ENCODE measurements around the gene RMC1.

RMC1 gene

GRCh38 chr18:23515911-23516546, 12.7 kb downstream of the RMC1 start:
- H3K36me3 ChIP-seq (replicated peaks): peaks cover 36% of the 10 kb centered on the region
- H3K4me3 ChIP-seq (ENCODE audit: low read depth, low read length): no peak overlapping the region
- in situ Hi-C loops (cut with HindIII; ENCODE audit: low pct_ligation_motif_present, low sequenced_read_pairs): no loop called here
- DNase-seq: peak; percentile 76
- no peak overlapping the region for H3K27ac ChIP-seq
- peak; percentile 98 for TF ChIP-seq CTCF (IDR thresholded peaks at IDR 0.05; ENCODE audit: low read depth, low read length, missing control alignments)
- H3K27me3 ChIP-seq (replicated peaks): no peaks in the 10 kb centered on the region

DNA sequence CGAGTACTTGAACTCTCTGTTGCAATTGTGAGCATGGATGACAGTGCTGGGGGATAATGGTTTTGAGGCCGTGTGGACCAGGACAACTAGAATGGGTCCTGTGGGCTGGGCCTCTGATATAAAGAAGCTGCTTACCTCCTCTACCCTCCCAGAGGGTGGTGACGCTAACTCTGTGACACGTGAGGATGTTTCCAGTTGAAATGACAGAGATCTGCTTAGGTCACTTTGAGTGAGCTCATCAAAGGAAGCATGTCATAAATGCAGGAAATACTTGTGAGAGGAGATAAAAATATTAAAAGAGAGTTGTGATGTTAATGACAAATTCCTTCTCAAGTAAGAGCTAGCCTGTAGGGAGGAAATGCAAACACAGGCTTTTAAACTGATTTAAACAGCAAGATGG, 16.4 kb downstream of the RMC1 start:
- in situ Hi-C loops (cut with HindIII; ENCODE audit: low pct_ligation_motif_present, low sequenced_read_pairs): no loop called here
- peak; percentile 51 for DNase-seq
- TF ChIP-seq CTCF (IDR thresholded peaks at IDR 0.05; ENCODE audit: low read depth, low read length, missing control alignments): no peak
- Histone ChIP-seq H3K27ac (no peak overlapping the region), H3K4me3 (ENCODE audit: low read depth, low read length) (no peak overlapping the region), H3K27me3 (replicated peaks) (no peaks in the 10 kb centered on the region), H3K36me3 (replicated peaks) (peaks cover 50% of the 10 kb centered on the region)

- no peak overlapping the region for H3K27ac ChIP-seq
- H3K4me3 ChIP-seq (ENCODE audit: low read depth, low read length): no peak overlapping the region
- H3K27me3 ChIP-seq (replicated peaks): no peaks in the 10 kb centered on the region
- in situ Hi-C loops (cut with HindIII; ENCODE audit: low pct_ligation_motif_present, low sequenced_read_pairs): no loop called here
- DNase-seq: no peak
- peaks cover 56% of the 10 kb centered on the region for H3K36me3 ChIP-seq (replicated peaks)
- TF ChIP-seq CTCF (IDR thresholded peaks at IDR 0.05; ENCODE audit: low read depth, low read length, missing control alignments): no peak
Measured at GRCh38 chr18:23521271-23521670, 18.0 kb downstream of the RMC1 start.

GRCh38 chr18:23521907-23522306, 18.6 kb downstream of the RMC1 start:
- in situ Hi-C loops (cut with HindIII; ENCODE audit: low pct_ligation_motif_present, low sequenced_read_pairs): no loop called here
- no peak for TF ChIP-seq CTCF (IDR thresholded peaks at IDR 0.05; ENCODE audit: low read depth, low read length, missing control alignments)
- Histone ChIP-seq H3K4me3 (ENCODE audit: low read depth, low read length) (no peak overlapping the region), H3K27me3 (replicated peaks) (no peaks in the 10 kb centered on the region), H3K27ac (no peak overlapping the region), H3K36me3 (replicated peaks) (peaks cover 60% of the 10 kb centered on the region)
- DNase-seq: no peak

DNA sequence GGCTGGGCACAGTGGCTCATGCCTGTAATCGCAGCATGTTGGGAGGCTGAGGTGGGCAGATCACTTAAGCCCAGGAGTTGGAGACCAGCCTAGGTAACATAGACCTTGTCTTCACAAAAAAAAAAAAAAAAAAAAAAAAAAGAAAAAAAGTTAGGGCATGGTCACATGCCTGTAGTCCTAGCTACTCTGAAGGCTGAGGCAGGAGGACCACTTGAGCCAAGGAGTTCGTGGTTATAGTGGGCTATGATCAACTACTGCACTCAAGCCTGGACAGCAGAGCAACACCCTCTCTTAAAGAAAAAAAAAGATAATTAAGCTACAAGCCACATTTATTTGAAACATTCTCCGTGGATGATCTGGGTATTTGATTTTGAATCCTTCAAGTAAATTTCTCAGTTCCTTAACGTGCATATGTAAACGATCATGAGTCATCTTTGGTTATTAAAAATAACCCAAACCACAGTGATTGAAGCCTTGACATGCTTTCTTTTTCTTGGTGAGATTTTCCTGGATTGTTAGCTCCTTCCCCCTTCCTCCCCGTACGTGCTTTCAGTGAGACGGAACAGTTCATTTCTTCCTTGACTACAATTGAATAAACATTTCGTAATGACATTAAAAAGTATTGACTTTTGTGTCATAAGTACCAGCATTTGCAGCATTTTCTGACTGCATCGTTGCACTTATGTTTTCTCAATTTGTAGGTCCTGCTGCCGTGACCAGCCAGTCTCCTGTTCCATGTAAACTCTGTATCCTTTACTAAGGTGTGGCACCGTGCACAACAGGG, 20.3 kb downstream of the RMC1 start:
- Histone ChIP-seq H3K4me3 (ENCODE audit: low read depth, low read length) (no peak overlapping the region), H3K36me3 (replicated peaks) (peaks cover 63% of the 10 kb centered on the region), H3K27me3 (replicated peaks) (no peaks in the 10 kb centered on the region), H3K27ac (no peak overlapping the region)
- peak; percentile 34 for DNase-seq
- TF ChIP-seq CTCF (IDR thresholded peaks at IDR 0.05; ENCODE audit: low read depth, low read length, missing control alignments): no peak
- in situ Hi-C loops (cut with HindIII; ENCODE audit: low pct_ligation_motif_present, low sequenced_read_pairs): no loop called here
